HepG2 (cell line): ENCODE data around the gene CREB1. TPM values are rescaled to one million over a fixed set of nuclear protein-coding genes. Genes with fewer than 3 reads are reported as not detected.

Experiments used
- ARNTL ChIP-seq: sonication (generic); formaldehyde crosslinking; IDR thresholded peaks from 2 replicates; pipeline ENCODE4 v1.4.0; 2020; ENCODE audit warnings: mild to moderate bottlenecking, missing genetic modification reagents
- ELF3 ChIP-seq: IDR thresholded peaks from 2 replicates; pipeline ENCODE4 v1.6.1; 2016; ENCODE audit warnings: missing genetic modification reagents, missing compliant biosample characterization
- FIP1L1 ChIP-seq: fragments of 200-400 bp; formaldehyde crosslinking; IDR thresholded peaks from 2 replicates; pipeline ENCODE4 v1.6.1; 2018; ENCODE audit warnings: low read depth, mild to moderate bottlenecking, low read length, moderate library complexity, borderline replicate concordance; ENCODE audit not compliant: insufficient read depth
- FOXC1 ChIP-seq: sonication (generic); formaldehyde crosslinking; IDR thresholded peaks from 2 replicates; pipeline ENCODE4 v1.8.0; 2022; ENCODE audit warnings: mild to moderate bottlenecking, missing genetic modification reagents, borderline replicate concordance
- IRX3 ChIP-seq: sonication (generic); formaldehyde crosslinking; IDR thresholded peaks from 2 replicates; pipeline ENCODE4 v1.8.1; 2023; ENCODE audit warnings: mild to moderate bottlenecking, low read depth, missing genetic modification reagents, borderline replicate concordance
- PLSCR1 ChIP-seq: sonication (generic); formaldehyde crosslinking; IDR thresholded peaks from 2 replicates; pipeline ENCODE4 v1.5.0; 2020; ENCODE audit warnings: missing genetic modification reagents, mild to moderate bottlenecking, borderline replicate concordance
- RXRA ChIP-seq: sonication (generic); formaldehyde crosslinking; IDR thresholded peaks from 2 replicates; pipeline ENCODE4 v1.5.1; 2020; ENCODE audit warnings: missing genetic modification reagents
- SRSF4 ChIP-seq: fragments of 200-400 bp; formaldehyde crosslinking; IDR thresholded peaks from one replicate; pipeline ENCODE4 v1.6.1; 2018; ENCODE audit warnings: mild to moderate bottlenecking, low read depth, low read length, moderate library complexity; ENCODE audit not compliant: poor library complexity, severe bottlenecking
- TCF7L2 ChIP-seq: IDR thresholded peaks from 2 replicates; pipeline ENCODE4 v1.6.1; 2011; ENCODE audit warnings: mild to moderate bottlenecking, low read depth, low read length, moderate library complexity
- THAP7 ChIP-seq: sonication (generic); formaldehyde crosslinking; IDR thresholded peaks from 2 replicates; pipeline ENCODE4 v1.8.1; 2023; ENCODE audit warnings: mild to moderate bottlenecking, missing genetic modification reagents
- USF2 ChIP-seq, 2 experiments: sonication (generic) in 1 of 2; formaldehyde crosslinking in 1 of 2; IDR thresholded peaks; 2 replicates each; pipeline versions ENCODE4 v1.5.1 to v1.6.1; 2011 to 2020; ENCODE audit warnings: borderline replicate concordance in 1 of 2, low read depth in 1 of 2, low read length in 1 of 2, mild to moderate bottlenecking in 1 of 2, missing genetic modification reagents in 1 of 2, moderate library complexity in 1 of 2
- ZNF143 ChIP-seq: sonication (generic); formaldehyde crosslinking; IDR thresholded peaks from 2 replicates; pipeline ENCODE4 v1.4.0; 2020; ENCODE audit warnings: missing genetic modification reagents
- ZNF362 ChIP-seq: sonication (generic); formaldehyde crosslinking; IDR thresholded peaks from 2 replicates; pipeline ENCODE4 v1.4.0; 2020; ENCODE audit warnings: missing genetic modification reagents, mild to moderate bottlenecking, borderline replicate concordance
- ZNF501 ChIP-seq: sonication (generic); formaldehyde crosslinking; IDR thresholded peaks from 2 replicates; pipeline ENCODE4 v1.5.1; 2020; ENCODE audit warnings: mild to moderate bottlenecking, moderate library complexity, missing genetic modification reagents
- ZNF562 ChIP-seq: sonication (generic); formaldehyde crosslinking; IDR thresholded peaks from 2 replicates; pipeline ENCODE4 v1.8.0; 2022; ENCODE audit warnings: missing genetic modification reagents, borderline replicate concordance
- ZNF609 ChIP-seq: sonication (generic); formaldehyde crosslinking; IDR thresholded peaks from 2 replicates; pipeline ENCODE4 v1.4.0; 2020; ENCODE audit warnings: mild to moderate bottlenecking, missing genetic modification reagents, borderline replicate concordance
- ZNF772 ChIP-seq: sonication (generic); formaldehyde crosslinking; IDR thresholded peaks from 2 replicates; pipeline ENCODE4 v1.5.0; 2020; ENCODE audit warnings: mild to moderate bottlenecking, missing genetic modification reagents
- ZNF792 ChIP-seq: IDR thresholded peaks from 2 replicates; pipeline ENCODE4 v1.6.1; 2016
- polyA plus RNA-seq, 8 experiments: library from polyadenylated mRNA; depleted of rRNA in 3 of 8; stranded (reverse) in 7 of 8; unstranded in 1 of 8; fragments of >200 nt; fragmentation: Illumina TruSeq in 4 of 8; extraction: Trizol in 4 of 8; gene quantifications; 2 replicates each; pipeline versions ENCODE4 v1.2.1 to v1.2.3, GENCODE V29; 2011 to 2016; ENCODE audit warnings: low read depth in 4 of 8, missing spikeins in 1 of 8, mixed read lengths in 1 of 8; ENCODE audit not compliant: insufficient read depth in 1 of 8
- total RNA-seq, 5 experiments: library from RNA; depleted of rRNA; stranded (reverse); fragments of >200 nt; fragmentation: Illumina TruSeq; extraction: Trizol; gene quantifications; 2 replicates each; pipeline ENCODE4 v1.2.3, GENCODE V29; 2016; ENCODE audit warnings: low read depth in 1 of 5

The CREB1 gene
- total and polyA plus RNA-seq, 2 of the 13 experiments (the other 11 are each of a cell fraction or from before 2014, with no cell fraction given): 51.8 to 51.9 TPM

GRCh38 chr2:207624185-207625013 is 94.6 kb downstream of the CREB1 start (continued):
- no peak for TF ChIP-seq ZNF501 (CRISPR knock-in tag)
- TF ChIP-seq RXRA (CRISPR knock-in tag): peak; percentile 24; the same call in 1 of the 2 replicates
- no peak for TF ChIP-seq ZNF792 (CRISPR knock-in tag)
- no peak for TF ChIP-seq ARNTL
- TF ChIP-seq ZNF609 (CRISPR knock-in tag): no peak
- TF ChIP-seq ZNF362 (CRISPR knock-in tag): peak; percentile 81; the same call in 1 of the 2 replicates
- TF ChIP-seq ZNF143 (CRISPR knock-in tag): peak; percentile 0; the same call in 1 of the 2 replicates
- no peak; the same call in 1 of the 2 replicates for TF ChIP-seq PLSCR1
- TF ChIP-seq FIP1L1: no peak
- TF ChIP-seq FOXC1 (CRISPR knock-in tag): no peak
- TF ChIP-seq ZNF772 (CRISPR knock-in tag): no peak
- no peak for TF ChIP-seq IRX3 (CRISPR knock-in tag)
- TF ChIP-seq ELF3 (CRISPR knock-in tag): peak; percentile 26; the same call in 1 of the 2 replicates
- no peak for TF ChIP-seq SRSF4
- no peak for TF ChIP-seq THAP7
- TF ChIP-seq ZNF562 (CRISPR knock-in tag): 0 out of 2 replicates have a peak, but pooled peaks have one; percentile 27
- TF ChIP-seq TCF7L2: no peak
- no peak for TF ChIP-seq USF2 (IDR thresholded peaks at IDR 0.05; ENCODE audit: low read depth, low read length)
- no peak for TF ChIP-seq USF2 (CRISPR knock-in tag; IDR thresholded peaks at IDR 0.05; ENCODE audit: borderline replicate concordance)
